CD14-positive monocyte (primary cell): ENCODE data around the gene SLMAP. TPM values are rescaled to one million over a fixed set of nuclear protein-coding genes. Genes with fewer than 3 reads are reported as not detected.

Experiments used
- DNase-seq, 3 donors: peaks; one replicate each; pipeline ENCODE4 v3.0.0-alpha.2; 2011 to 2022
- H2AFZ ChIP-seq: 2 replicates; pipeline ENCODE4 v1.6.0; 2012; ENCODE audit warnings: mild to moderate bottlenecking, low read depth, low read length, inconsistent platforms; ENCODE audit not compliant: insufficient read depth, poor library complexity, severe bottlenecking
- H3K27ac ChIP-seq, 2 donors: 1 replicate in 1 of 2; 2 replicates in 1 of 2; pipeline ENCODE4 v1.5.1; 2012 to 2013; ENCODE audit warnings: low read length in 2 of 2, control low read depth in 1 of 2, inconsistent platforms in 1 of 2, low read depth in 1 of 2, mild to moderate bottlenecking in 1 of 2
- H3K27me3 ChIP-seq, 2 donors: one replicate each; pipeline versions ENCODE4 v1.6.0 to v1.6.1; 2011 to 2013; ENCODE audit warnings: low read length in 2 of 2; ENCODE audit not compliant: control insufficient read depth in 2 of 2, insufficient read depth in 2 of 2
- H3K36me3 ChIP-seq, 2 donors: replicated peaks in 1 of 2; 1 replicate in 1 of 2; 2 replicates in 1 of 2; pipeline versions ENCODE4 v1.5.1 to v1.6.1; 2012 to 2013; ENCODE audit warnings: low read length in 2 of 2, control low read depth in 1 of 2, inconsistent platforms in 1 of 2, mild to moderate bottlenecking in 1 of 2; ENCODE audit not compliant: insufficient read depth in 2 of 2, control insufficient read depth in 1 of 2
- H3K4me1 ChIP-seq, 2 donors: 1 replicate in 1 of 2; 2 replicates in 1 of 2; pipeline versions ENCODE4 v1.5.1 to v1.6.1; 2012 to 2013; ENCODE audit warnings: low read length in 2 of 2, control low read depth in 1 of 2, inconsistent platforms in 1 of 2, mild to moderate bottlenecking in 1 of 2, moderate library complexity in 1 of 2; ENCODE audit not compliant: insufficient read depth in 2 of 2, control insufficient read depth in 1 of 2
- H3K4me2 ChIP-seq: replicated peaks from 2 replicates; pipeline ENCODE3; 2012; ENCODE audit warnings: low read length, moderate library complexity, mild to moderate bottlenecking; ENCODE audit not compliant: poor library complexity, severe bottlenecking; ENCODE audit errors: extremely low read depth
- H3K4me3 ChIP-seq, 3 experiments: fragments of 200-600 bp in 1 of 3; sonication (generic) in 1 of 3; replicated peaks in 1 of 3; 1 replicate in 2 of 3; 2 replicates in 1 of 3; pipeline ENCODE4 v1.5.1; 2011 to 2013; ENCODE audit warnings: low read length in 3 of 3, mild to moderate bottlenecking in 3 of 3, control low read depth in 2 of 3, low read depth in 2 of 3, inconsistent platforms in 1 of 3, moderate library complexity in 1 of 3
- H3K79me2 ChIP-seq: 2 replicates; pipeline ENCODE4 v1.6.0; 2012; ENCODE audit warnings: mild to moderate bottlenecking, control low read depth, inconsistent platforms, low read length, moderate library complexity; ENCODE audit not compliant: insufficient read depth
- H3K9ac ChIP-seq: 2 replicates; pipeline ENCODE4 v1.6.0; 2017; ENCODE audit warnings: low read length, mild to moderate bottlenecking; ENCODE audit not compliant: insufficient read depth, poor library complexity, severe bottlenecking
- H3K9me3 ChIP-seq, 2 donors: replicated peaks in 1 of 2; 1 replicate in 1 of 2; 2 replicates in 1 of 2; pipeline versions ENCODE4 v1.5.1 to v1.6.1; 2012 to 2013; ENCODE audit warnings: low read length in 2 of 2, control low read depth in 1 of 2; ENCODE audit not compliant: control insufficient read depth in 1 of 2, insufficient read depth in 1 of 2
- H4K20me1 ChIP-seq: 2 replicates; pipeline ENCODE4 v1.6.0; 2012; ENCODE audit warnings: mild to moderate bottlenecking, low read length, control low read depth, moderate library complexity; ENCODE audit not compliant: insufficient read depth
- H3K27ac Mint-ChIP-seq, 7 donors: one replicate each; pipeline ENCODE4 v1.8.0; 2020; ENCODE audit warnings: mild to moderate bottlenecking in 7 of 7, mixed read lengths in 7 of 7, moderate library complexity in 6 of 7, inconsistent platforms in 2 of 7
- H3K27me3 Mint-ChIP-seq, 3 donors: one replicate each; pipeline ENCODE4 v1.8.0; 2021 to 2022; ENCODE audit warnings: low read depth in 3 of 3, mild to moderate bottlenecking in 3 of 3, mixed read lengths in 3 of 3, moderate library complexity in 3 of 3, inconsistent platforms in 1 of 3
- H3K36me3 Mint-ChIP-seq, 2 donors: one replicate each; pipeline ENCODE4 v1.8.0; 2020; ENCODE audit warnings: mixed read lengths in 2 of 2, inconsistent platforms in 1 of 2, mild to moderate bottlenecking in 1 of 2
- H3K4me1 Mint-ChIP-seq: one replicate; pipeline ENCODE4 v1.8.0; 2020; ENCODE audit warnings: mild to moderate bottlenecking, mixed read lengths
- H3K4me3 Mint-ChIP-seq, 2 donors: one replicate each; pipeline ENCODE4 v1.8.0; 2020; ENCODE audit warnings: mild to moderate bottlenecking in 2 of 2, mixed read lengths in 2 of 2, moderate library complexity in 1 of 2
- H3K9me3 Mint-ChIP-seq, 7 donors: one replicate each; pipeline ENCODE4 v1.8.0; 2020 to 2022; ENCODE audit warnings: mixed read lengths in 7 of 7, mild to moderate bottlenecking in 6 of 7, moderate library complexity in 6 of 7, inconsistent platforms in 2 of 7
- CTCF ChIP-seq: fragments of 200-600 bp; IDR thresholded peaks from one replicate; pipeline ENCODE4 v1.8.0; 2022; ENCODE audit warnings: antibody characterized with exemption, mild to moderate bottlenecking
- intact Hi-C, 2 donors: fragments of 100-400 bp; cut with micrococcal nuclease; formaldehyde crosslinking; loops; one replicate each; pipeline versions ENCODE4 v1.15.0 to v1.15.1; 2023
- polyA plus RNA-seq, 3 donors: library from polyadenylated mRNA; depleted of rRNA in 1 of 3; unstranded in 2 of 3; stranded (reverse) in 1 of 3; fragments of 300-500 nt in 2 of 3; fragments of >200 nt in 1 of 3; fragmentation: Illumina TruSeq in 2 of 3; gene quantifications; 1 replicate in 2 of 3; 2 replicates in 1 of 3; pipeline ENCODE4 v1.2.3, GENCODE V29; 2012 to 2021

SLMAP gene
- polyA plus RNA-seq, 3 donors, result 12.3 to 17.6 (median 16.1) TPM

- no peak for TF ChIP-seq CTCF
- intact Hi-C loops, result no loop called here
- peaks cover 3 to 7% of the 10 kb centered on the region in 2 donors for H3K36me3 Mint-ChIP-seq
- H2AFZ ChIP-seq, result no peak overlapping the region
- no peak for DNase-seq
- peaks cover 34% of the 10 kb centered on the region for H3K79me2 ChIP-seq
- no peaks in the 10 kb centered on the region for H3K27me3 Mint-ChIP-seq
- H3K9ac ChIP-seq, result no peak overlapping the region
- no peak overlapping the region for H3K4me2 ChIP-seq
- peaks cover 69% of the 10 kb centered on the region for H4K20me1 ChIP-seq
- no peak overlapping the region for H3K4me3 ChIP-seq
- H3K27me3 ChIP-seq, result no peaks in the 10 kb centered on the region
- no peaks in the 10 kb centered on the region for H3K36me3 ChIP-seq
- H3K4me3 Mint-ChIP-seq, result no peak overlapping the region
- H3K9me3 ChIP-seq, result no peaks in the 10 kb centered on the region
- no peak overlapping the region for H3K27ac ChIP-seq
- H3K4me1 ChIP-seq, result peaks cover under 1 to 6% of the 10 kb centered on the region in 2 donors
- H3K27ac Mint-ChIP-seq, result no peak overlapping the region
- H3K9me3 Mint-ChIP-seq, result no peaks in the 10 kb centered on the region
- H3K4me1 Mint-ChIP-seq, result peaks cover 17% of the 10 kb centered on the region
Measured at GRCh38 chr3:57821765-57822164, 65.7 kb downstream of the SLMAP start.

- no peak overlapping the region for H3K9ac ChIP-seq
- no peak overlapping the region for H2AFZ ChIP-seq
- H3K27me3 ChIP-seq, result no peaks in the 10 kb centered on the region
- Mint-ChIP-seq H3K36me3 (peaks cover 3 to 7% of the 10 kb centered on the region in 2 donors), H3K9me3 (no peaks in the 10 kb centered on the region), H3K27ac (no peak overlapping the region), H3K4me1 (peaks cover 14% of the 10 kb centered on the region), H3K4me3 (no peak overlapping the region), H3K27me3 (no peaks in the 10 kb centered on the region)
- H3K27ac ChIP-seq, result no peak overlapping the region
- DNase-seq, result no peak
- H4K20me1 ChIP-seq, result peaks cover 67% of the 10 kb centered on the region
- TF ChIP-seq CTCF, result no peak
- no peak overlapping the region for H3K4me3 ChIP-seq
- no peaks in the 10 kb centered on the region for H3K9me3 ChIP-seq
- intact Hi-C loops, result no loop called here
- H3K4me2 ChIP-seq, result no peak overlapping the region
- H3K36me3 ChIP-seq, result no peaks in the 10 kb centered on the region
- H3K79me2 ChIP-seq, result peaks cover 29% of the 10 kb centered on the region
- no peaks in the 10 kb centered on the region for H3K4me1 ChIP-seq
Measured at GRCh38 chr3:57822686-57823085, 66.6 kb downstream of the SLMAP start.
